Ovary (tissue), 9 donors: ENCODE results near the gene CYP4F12. TPM values are rescaled to one million over a fixed set of nuclear protein-coding genes. Genes with fewer than 3 reads are reported as not detected.

ENCODE experiments used
- DNase-seq, 5 donors: peaks; one replicate each; pipeline ENCODE4 v3.0.0-alpha.2; 2019 to 2020
- H3K27ac ChIP-seq, 2 donors: fragments of 200-600 bp; one replicate each; pipeline versions ENCODE4 v1.5.1 to v1.8.0; 2019 to 2022
- H3K27me3 ChIP-seq: fragments of 200-600 bp; one replicate; pipeline ENCODE4 v1.8.0; 2022
- H3K36me3 ChIP-seq: fragments of 200-600 bp; sonication (generic); one replicate; pipeline ENCODE4 v1.5.1; 2019
- H3K4me1 ChIP-seq: one replicate; pipeline ENCODE4 v1.8.1; 2013; ENCODE audit warnings: mild to moderate bottlenecking, moderate library complexity; ENCODE audit not compliant: insufficient read depth
- H3K4me3 ChIP-seq: fragments of 200-600 bp; sonication (generic); one replicate; pipeline ENCODE4 v1.5.1; 2017
- H3K9me3 ChIP-seq, 2 donors: fragments of 200-600 bp in 1 of 2; sonication (generic) in 1 of 2; one replicate each; pipeline versions ENCODE4 v1.5.1 to v1.8.1; 2013 to 2019; ENCODE audit warnings: mild to moderate bottlenecking in 1 of 2, moderate library complexity in 1 of 2
- CTCF ChIP-seq, 3 donors: fragments of 450-650 bp in 2 of 3; fragments of 200-600 bp in 1 of 3; IDR thresholded peaks; one replicate each; pipeline versions ENCODE4 v1.5.1 to v1.8.0; 2016 to 2022; ENCODE audit warnings: antibody characterized with exemption in 3 of 3, mild to moderate bottlenecking in 1 of 3
- EP300 ChIP-seq: sonication (generic); formaldehyde crosslinking; IDR thresholded peaks from one replicate; pipeline ENCODE4 v1.6.1; 2017; ENCODE audit warnings: antibody characterized with exemption
- POLR2A ChIP-seq: fragments of 450-650 bp; IDR thresholded peaks from one replicate; pipeline ENCODE4 v1.6.1; 2017; ENCODE audit warnings: antibody characterized with exemption, mild to moderate bottlenecking, moderate library complexity
- WGBS, 3 donors: extraction: QIAGEN DNeasy Blood & Tissue Kit in 1 of 3; methylation state at CpG; one replicate each; pipeline versions ENCODE4 v1.1.5 to v1.1.7; 2013 to 2017; 5-methylcytosine and 5-hydroxymethylcytosine counted together
- intact Hi-C, 4 donors: fragments of 100-400 bp; cut with DNase I; formaldehyde crosslinking; loops; one replicate each; pipeline versions ENCODE4 v1.11.0 to v1.15.1; 2022 to 2023
- polyA plus RNA-seq, 2 donors: library from polyadenylated mRNA; stranded (reverse); fragments of 200-250 nt in 1 of 2; fragments of 350-450 nt in 1 of 2; fragmentation: Illumina TruSeq in 1 of 2; extraction: RNeasy Lipid Tissue Mini Kit (QIAGEN cat#74804) in 1 of 2; gene quantifications; one replicate each; pipeline ENCODE4 v1.2.3, GENCODE V29; 2013 to 2014
- total RNA-seq, 7 donors: library from RNA; depleted of rRNA in 2 of 7; stranded (reverse); fragments of >200 nt in 2 of 7; fragmentation: NEBNext Ultra II Directional in 3 of 7; extraction: Animal tissue kit (Norgen Biotek cat#: 25700) in 3 of 7; gene quantifications; one replicate each; pipeline versions ENCODE4 v1.1.0 to v1.2.4, GENCODE V29; 2016 to 2023
- donor health status: DM: no; HTN: no; CAD: no; lungs with moderate emphysema.
- donor health status: DM: no; HTN: no; CAD: no.
- donor health status: Bipolar disorder and iron deficiency.
- donor health status: DM: yes; HTN: yes; CAD: no.
- donor health status: DM: no; HTN: no; CAD: no.
- donor health status: DM: yes; HTN: yes; CAD: no.

CYP4F12 gene
- total and polyA plus RNA-seq, 9 donors: 2.7 to 14.1 (median 8.9) TPM

GRCh38 chr19:15717809-15718208, 44.9 kb downstream of the CYP4F12 start:
- no peaks in the 10 kb centered on the region for H3K9me3 ChIP-seq
- DNase-seq: no peak
- no peaks in the 10 kb centered on the region for H3K36me3 ChIP-seq
- H3K27ac ChIP-seq: no peak overlapping the region
- WGBS, 3 donors: 9 to 20% (median 17%) methylated on average over 6 of the region's 6 CpGs
- H3K4me3 ChIP-seq: no peak overlapping the region
- no peaks in the 10 kb centered on the region for H3K27me3 ChIP-seq
- H3K4me1 ChIP-seq: no peaks in the 10 kb centered on the region
- no peak for TF ChIP-seq POLR2A
- TF ChIP-seq EP300: no peak
- no peak for TF ChIP-seq CTCF (IDR thresholded peaks at IDR 0.05)
- intact Hi-C loops: no loop called here

- no peak overlapping the region for H3K27ac ChIP-seq
- 72 to 91% (median 77%) methylated on average over 1 of the region's 1 CpG for WGBS, 3 donors
- no peak overlapping the region for H3K4me3 ChIP-seq
- no peaks in the 10 kb centered on the region for H3K4me1 ChIP-seq
- H3K36me3 ChIP-seq: no peaks in the 10 kb centered on the region
- TF ChIP-seq POLR2A (no peak), EP300 (no peak), CTCF (IDR thresholded peaks at IDR 0.05) (no peak)
- intact Hi-C loops: no loop called here
- no peak for DNase-seq
- H3K9me3 ChIP-seq: no peaks in the 10 kb centered on the region
- H3K27me3 ChIP-seq: no peaks in the 10 kb centered on the region
Measured at GRCh38 chr19:15721268-15721667, 48.4 kb downstream of the CYP4F12 start.

- no peaks in the 10 kb centered on the region for H3K36me3 ChIP-seq
- no peaks in the 10 kb centered on the region for H3K9me3 ChIP-seq
- TF ChIP-seq EP300 (no peak), CTCF (IDR thresholded peaks at IDR 0.05) (no peak), POLR2A (no peak)
- intact Hi-C loops: no loop called here
- H3K4me3 ChIP-seq: no peak overlapping the region
- H3K27me3 ChIP-seq: no peaks in the 10 kb centered on the region
- 16 to 27% (median 22%) methylated on average over 19 to 25 of the region's 25 CpGs for WGBS, 3 donors
- no peak for DNase-seq
- no peak overlapping the region for H3K27ac ChIP-seq
- no peaks in the 10 kb centered on the region for H3K4me1 ChIP-seq
Measured at GRCh38 chr19:15722956-15723355, 50.1 kb downstream of the CYP4F12 start.

- WGBS, 3 donors: 72 to 83% (median 74%) methylated on average over 5 of the region's 5 CpGs
- TF ChIP-seq CTCF (IDR thresholded peaks at IDR 0.05) (no peak), EP300 (no peak), POLR2A (no peak)
- H3K27me3 ChIP-seq: no peaks in the 10 kb centered on the region
Measured at GRCh38 chr19:15727724-15728123, 54.8 kb downstream of the CYP4F12 start, which contains the start of gene OR10H2. Gene OR10H2 (plus strand): TSS chr19:15728024. CDS start chr19:15728044, 20 bp downstream.

More at GRCh38 chr19:15727724-15728123, 54.8 kb downstream of the CYP4F12 start, which contains the start of gene OR10H2:
- Histone ChIP-seq H3K4me1 (no peaks in the 10 kb centered on the region), H3K9me3 (no peaks in the 10 kb centered on the region), H3K36me3 (no peaks in the 10 kb centered on the region), H3K27ac (no peak within 1 kb of the TSS), H3K4me3 (no peak within 1 kb of the TSS)
- DNase-seq: no peak
- intact Hi-C loops: no loop called here
